K562 (cell line): ENCODE data around the gene EPN3. TPM values are rescaled to one million over a fixed set of nuclear protein-coding genes. Genes with fewer than 3 reads are reported as not detected.

Experiments used
- ATAC-seq: fragments of 200-7000 bp; cut with Tn5 transposase; 3 replicates; pipeline ENCODE4 v1.9.1; 2020; ENCODE audit warnings: moderate library complexity
- BruUV-seq: library from RNA; stranded (reverse); fragments of 400-500 nt; replicated peaks from 2 replicates; lab custom pipeline; 2021; lab: Mats Ljungman, UMichigan
- CTCF ChIA-PET: fragments of 300-600 bp; formaldehyde crosslinking; extraction: SDS; loops from one replicate; lab custom pipeline; 2021; ENCODE audit warnings: low intra/inter-chr PET ratio; lab: Yijun Ruan, JAX
- POLR2A ChIA-PET: fragments of 300-600, 350-650 bp; sonication (Branson Sonifier 250); formaldehyde crosslinking; extraction: SDS; loops from one replicate; lab custom pipeline; 2021; ENCODE audit warnings: antibody characterized with exemption, inconsistent platforms; lab: Yijun Ruan, JAX
- DNase-seq, 4 experiments: peaks; one replicate each; pipeline versions ENCODE4 v3.0.0 to v3.0.0-alpha.2; 2011 to 2018; ENCODE audit warnings: low spot score in 3 of 4, mixed read lengths in 3 of 4; ENCODE audit errors: extremely low read depth in 1 of 4
- FAIRE-seq: peaks from 2 replicates; lab custom pipeline; 2011; peaks lifted over from hg19 to GRCh38; lab: Jason Lieb, UNC
- H2AFZ ChIP-seq: 2 replicates; pipeline ENCODE4 v1.6.0; 2011; ENCODE audit warnings: low read depth, low read length, control low read depth, inconsistent platforms
- H3K27ac ChIP-seq: fragments of 200-600 bp; 3 replicates; pipeline ENCODE4 v1.8.0; 2011; ENCODE audit warnings: low read depth, mild to moderate bottlenecking, control low read depth, inconsistent platforms, low read length, moderate library complexity, mixed read lengths; ENCODE audit errors: extremely low read depth
- H3K27me3 ChIP-seq, 2 experiments: fragments of 300-600 bp in 1 of 2; 2 replicates in 1 of 2; 3 replicates in 1 of 2; pipeline versions ENCODE4 v1.6.0 to v1.8.0; 2011; ENCODE audit warnings: inconsistent platforms in 2 of 2, low read length in 2 of 2, mild to moderate bottlenecking in 1 of 2, mixed read lengths in 1 of 2, moderate library complexity in 1 of 2; ENCODE audit not compliant: control insufficient read depth in 2 of 2, insufficient read depth in 2 of 2
- H3K36me3 ChIP-seq: fragments of 300-600 bp; 3 replicates; pipeline ENCODE4 v1.8.0; 2011; ENCODE audit warnings: mild to moderate bottlenecking, low read length, inconsistent platforms; ENCODE audit not compliant: control insufficient read depth, insufficient read depth
- H3K4me1 ChIP-seq, 2 experiments: fragments of 200-600 bp in 1 of 2; replicated peaks in 1 of 2; 2 replicates in 1 of 2; 3 replicates in 1 of 2; pipeline versions ENCODE4 v1.5.1 to v1.8.0; 2011; ENCODE audit warnings: inconsistent platforms in 2 of 2, low read length in 2 of 2, mild to moderate bottlenecking in 1 of 2, mixed read lengths in 1 of 2, moderate library complexity in 1 of 2; ENCODE audit not compliant: control insufficient read depth in 2 of 2, insufficient read depth in 2 of 2
- H3K4me2 ChIP-seq: 2 replicates; pipeline ENCODE4 v1.6.1; 2011; ENCODE audit warnings: low read length, control low read depth, inconsistent platforms, mixed read lengths; ENCODE audit not compliant: insufficient read depth
- H3K4me3 ChIP-seq: fragments of 200-600 bp; sonication (generic), shearing (Covaris generic); 2 replicates; pipeline ENCODE4 v1.5.1; 2016; ENCODE audit warnings: control low read depth, inconsistent platforms
- H3K79me2 ChIP-seq: fragments of 200-600 bp; 3 replicates; pipeline ENCODE4 v1.8.0; 2011; ENCODE audit warnings: low read length, inconsistent platforms; ENCODE audit not compliant: control insufficient read depth, insufficient read depth
- H3K9ac ChIP-seq, 2 experiments: 2 replicates each; pipeline versions ENCODE4 v1.6.0 to v1.6.1; 2011; ENCODE audit warnings: low read depth in 2 of 2, low read length in 2 of 2, control low read depth in 1 of 2, inconsistent platforms in 1 of 2, mild to moderate bottlenecking in 1 of 2, mixed read lengths in 1 of 2; ENCODE audit not compliant: insufficient read depth in 1 of 2
- H3K9me1 ChIP-seq: one replicate; pipeline ENCODE4 v1.6.0; 2011; ENCODE audit warnings: inconsistent platforms, mild to moderate bottlenecking, low read length, moderate library complexity; ENCODE audit not compliant: control insufficient read depth, insufficient read depth
- H3K9me3 ChIP-seq: replicated peaks from 2 replicates; pipeline ENCODE4 v1.5.1; 2011; ENCODE audit warnings: low read depth, low read length, inconsistent platforms; ENCODE audit not compliant: control insufficient read depth, insufficient read depth
- H4K20me1 ChIP-seq: replicated peaks from 2 replicates; pipeline ENCODE4 v1.6.1; 2011; ENCODE audit warnings: low read length, inconsistent platforms, mixed read lengths; ENCODE audit not compliant: control insufficient read depth, insufficient read depth
- MCM3 ChIP-seq: fragments of 450-650 bp; IDR thresholded peaks from 2 replicates; pipeline ENCODE4 v1.6.1; 2016
- NRF1 ChIP-seq, 2 experiments: fragments of 450-650 bp; IDR thresholded peaks in 1 of 2; conservative IDR thresholded peaks in 1 of 2; 2 replicates each; pipeline ENCODE4 v1.6.1; 2014; ENCODE audit warnings: mild to moderate bottlenecking in 2 of 2
- TFAM ChIP-seq: fragments of 250-450 bp; sonication (Bioruptor Pico); conservative IDR thresholded peaks from 2 replicates; pipeline ENCODE4 v1.5.0; 2021; ENCODE audit warnings: mild to moderate bottlenecking, moderate library complexity
- ZFP1 ChIP-seq: fragments of 450-650 bp; formaldehyde crosslinking; IDR thresholded peaks from 2 replicates; pipeline ENCODE4 v1.4.0; 2020; ENCODE audit warnings: mild to moderate bottlenecking, mixed read lengths
- ZNF507 ChIP-seq: conservative IDR thresholded peaks from 2 replicates; pipeline ENCODE4 v1.6.1; 2017; ENCODE audit warnings: missing genetic modification characterization, missing compliant biosample characterization
- ZNF778 ChIP-seq: fragments of 450-650 bp; formaldehyde crosslinking; IDR thresholded peaks from 2 replicates; pipeline ENCODE4 v1.4.0; 2020; ENCODE audit warnings: mild to moderate bottlenecking, moderate library complexity
- WGBS: fragments of 100-300 bp; shearing (Covaris generic); methylation state at CpG from one replicate; pipeline ENCODE4 v1.1.6; 2016; ENCODE audit warnings: low coverage, mixed read lengths; ENCODE audit not compliant: insufficient coverage; ENCODE audit errors: missing lambda C conversion rate; 5-methylcytosine and 5-hydroxymethylcytosine counted together
- in situ Hi-C: fragments of 300-500 bp; cut with MboI; formaldehyde crosslinking; loops from 4 replicates; pipeline ENCODE4 v1.15.0; 2018; ENCODE audit warnings: inconsistent platforms, mixed read lengths
- intact Hi-C: fragments of 100-400 bp; cut with micrococcal nuclease; formaldehyde crosslinking; loops from 2 replicates; pipeline ENCODE4 v1.14.2; 2022
- polyA plus RNA-seq, 8 experiments: library from polyadenylated mRNA; depleted of rRNA in 4 of 8; stranded (reverse) in 5 of 8; unstranded in 3 of 8; fragments of >200 nt; fragmentation: Nextera tagmentation in 2 of 8; fragmentation: Illumina TruSeq in 1 of 8; extraction: Ambion mirVana in 2 of 8; extraction: Trizol in 1 of 8; gene quantifications; 2 replicates each; pipeline versions ENCODE4 v1.2.1 to v1.2.3, GENCODE V29; 2011 to 2014; ENCODE audit warnings: inconsistent platforms in 1 of 8, missing spikeins in 1 of 8
- total RNA-seq, 7 experiments: library from RNA; depleted of rRNA in 6 of 7; stranded (reverse); fragments of >200 nt in 6 of 7; fragmentation: Illumina TruSeq in 2 of 7; extraction: Trizol in 2 of 7; gene quantifications; 2 replicates each; pipeline versions ENCODE4 v1.2.1 to v1.2.3, GENCODE V29; 2011 to 2021; ENCODE audit warnings: low replicate concordance in 1 of 7
- TF ChIP-seq, protein P1 (sequence below): IDR thresholded peaks from 2 replicates; pipeline ENCODE4 v1.6.1; 2016; ENCODE audit warnings: missing genetic modification characterization, missing compliant biosample characterization
- TF ChIP-seq, protein P2 (sequence below), 2 experiments: fragments of 450-650 bp; IDR thresholded peaks; 2 replicates each; pipeline ENCODE4 v1.6.1; 2016
- TF ChIP-seq, protein P3 (sequence below), 3 experiments: fragments of 200-800 bp in 1 of 3; sonication (Bioruptor generic) in 1 of 3; sonication (generic) in 1 of 3; formaldehyde crosslinking in 1 of 3; IDR thresholded peaks; 2 replicates each; pipeline versions ENCODE4 v1.6.1 to v1.8.0; 2016 to 2022; ENCODE audit warnings: mild to moderate bottlenecking in 2 of 3, missing compliant biosample characterization in 2 of 3, missing genetic modification characterization in 2 of 3, missing genetic modification reagents in 1 of 3

The EPN3 gene
- total and polyA plus RNA-seq, 9 of the 15 experiments (the other 6 are each of a cell fraction or from before 2014, with no cell fraction given): 0.16 TPM; not detected in 8

DNA sequence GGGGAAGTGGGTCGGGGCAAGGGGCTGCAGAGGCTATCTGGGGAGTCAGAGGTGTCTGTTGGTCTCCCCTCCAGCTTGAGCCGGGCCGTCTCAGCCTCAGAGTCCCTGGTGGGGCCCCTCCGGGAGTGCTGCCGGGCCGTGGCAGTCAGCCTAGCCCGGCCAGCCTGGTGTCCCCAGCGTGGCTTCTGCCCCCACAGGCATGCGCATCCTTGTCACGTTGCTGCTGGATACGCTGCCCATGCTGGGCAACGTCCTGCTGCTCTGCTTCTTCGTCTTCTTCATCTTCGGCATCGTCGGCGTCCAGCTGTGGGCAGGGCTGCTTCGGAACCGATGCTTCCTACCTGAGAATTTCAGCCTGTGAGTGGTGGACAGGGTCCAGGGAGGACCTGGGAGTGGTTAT lies 39.1 kb downstream of the EPN3 start:
- Histone ChIP-seq H4K20me1 (peaks cover 4% of the 10 kb centered on the region; the same call in 1 of the 2 replicates), H3K4me1 (peaks cover 7 to 17% of the 10 kb centered on the region in 2 experiments; a peak in 3 of 5 replicates), H3K9ac (peak overlapping the region in 1 of 2 experiments; percentile 43; a peak in 1 of 4 replicates), H2AFZ (no peak overlapping the region)
- DNase-seq (no peak), FAIRE-seq (no peak)
- intact Hi-C loops: no loop called here
- CTCF ChIA-PET: no interaction called here
- no TSS peak for BruUV-seq
- WGBS: 17% methylated on average over 12 of the region's 19 CpGs
- TF ChIP-seq NRF1 (conservative IDR thresholded peaks at IDR 0.05 in 1 of 2, IDR thresholded peaks at IDR 0.05 in 1 of 2) (peak in 1 of 2 experiments; percentile 32; a peak in 1 of 4 replicates), TFAM (no peak)
- TF ChIP-seq, all 486 proteins: peak for 1
- Histone ChIP-seq H3K27me3 (peaks cover 8 to 76% of the 10 kb centered on the region in 2 experiments; a peak in 4 of 5 replicates), H3K79me2 (no peaks in the 10 kb centered on the region), H3K36me3 (no peaks in the 10 kb centered on the region), H3K9me3 (no peaks in the 10 kb centered on the region), H3K4me2 (no peak overlapping the region), H3K4me3 (no peak overlapping the region), H3K9me1 (no peaks in the 10 kb centered on the region), H3K27ac (no peak overlapping the region)
- POLR2A ChIA-PET: interaction anchor here (1.0 kb wide), 1 partner anchor 9 kb away, joined by 5 read pairs; no protein-coding TSS in a partner anchor
- in situ Hi-C loops: no loop called here
- no peak for ATAC-seq

DNA sequence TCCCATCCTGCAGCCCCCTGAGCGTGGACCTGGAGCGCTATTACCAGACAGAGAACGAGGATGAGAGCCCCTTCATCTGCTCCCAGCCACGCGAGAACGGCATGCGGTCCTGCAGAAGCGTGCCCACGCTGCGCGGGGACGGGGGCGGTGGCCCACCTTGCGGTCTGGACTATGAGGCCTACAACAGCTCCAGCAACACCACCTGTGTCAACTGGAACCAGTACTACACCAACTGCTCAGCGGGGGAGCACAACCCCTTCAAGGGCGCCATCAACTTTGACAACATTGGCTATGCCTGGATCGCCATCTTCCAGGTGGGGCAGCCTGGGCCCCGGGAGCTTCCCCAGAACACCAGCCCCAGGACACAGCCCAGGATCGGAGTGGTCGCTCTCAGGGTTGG lies 40.0 kb downstream of the EPN3 start:
- Histone ChIP-seq H3K36me3 (no peaks in the 10 kb centered on the region), H3K79me2 (no peaks in the 10 kb centered on the region), H3K27me3 (peaks cover 9 to 78% of the 10 kb centered on the region in 2 experiments; a peak in 4 of 5 replicates), H2AFZ (no peak overlapping the region), H3K4me2 (no peak overlapping the region), H3K4me3 (no peak overlapping the region), H4K20me1 (peaks cover 10% of the 10 kb centered on the region; the same call in 1 of the 2 replicates), H3K4me1 (peaks cover 7 to 17% of the 10 kb centered on the region in 2 experiments; a peak in 3 of 5 replicates), H3K9ac (no peak overlapping the region), H3K9me1 (no peaks in the 10 kb centered on the region), H3K27ac (no peak overlapping the region), H3K9me3 (no peaks in the 10 kb centered on the region; the same call in 1 of the 2 replicates)
- in situ Hi-C loops (no loop called here), intact Hi-C loops (no loop called here)
- TF ChIP-seq MCM3 (no peak), ZNF507 (no peak), ZNF778 (CRISPR knock-in tag) (no peak), ZFP1 (CRISPR knock-in tag) (no peak)
- TF ChIP-seq, protein P1, sequence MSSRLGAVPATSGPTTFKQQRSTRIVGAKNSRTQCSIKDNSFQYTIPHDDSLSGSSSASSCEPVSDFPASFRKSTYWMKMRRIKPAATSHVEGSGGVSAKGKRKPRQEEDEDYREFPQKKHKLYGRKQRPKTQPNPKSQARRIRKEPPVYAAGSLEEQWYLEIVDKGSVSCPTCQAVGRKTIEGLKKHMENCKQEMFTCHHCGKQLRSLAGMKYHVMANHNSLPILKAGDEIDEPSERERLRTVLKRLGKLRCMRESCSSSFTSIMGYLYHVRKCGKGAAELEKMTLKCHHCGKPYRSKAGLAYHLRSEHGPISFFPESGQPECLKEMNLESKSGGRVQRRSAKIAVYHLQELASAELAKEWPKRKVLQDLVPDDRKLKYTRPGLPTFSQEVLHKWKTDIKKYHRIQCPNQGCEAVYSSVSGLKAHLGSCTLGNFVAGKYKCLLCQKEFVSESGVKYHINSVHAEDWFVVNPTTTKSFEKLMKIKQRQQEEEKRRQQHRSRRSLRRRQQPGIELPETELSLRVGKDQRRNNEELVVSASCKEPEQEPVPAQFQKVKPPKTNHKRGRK: no peak
- TF ChIP-seq, protein P2, sequence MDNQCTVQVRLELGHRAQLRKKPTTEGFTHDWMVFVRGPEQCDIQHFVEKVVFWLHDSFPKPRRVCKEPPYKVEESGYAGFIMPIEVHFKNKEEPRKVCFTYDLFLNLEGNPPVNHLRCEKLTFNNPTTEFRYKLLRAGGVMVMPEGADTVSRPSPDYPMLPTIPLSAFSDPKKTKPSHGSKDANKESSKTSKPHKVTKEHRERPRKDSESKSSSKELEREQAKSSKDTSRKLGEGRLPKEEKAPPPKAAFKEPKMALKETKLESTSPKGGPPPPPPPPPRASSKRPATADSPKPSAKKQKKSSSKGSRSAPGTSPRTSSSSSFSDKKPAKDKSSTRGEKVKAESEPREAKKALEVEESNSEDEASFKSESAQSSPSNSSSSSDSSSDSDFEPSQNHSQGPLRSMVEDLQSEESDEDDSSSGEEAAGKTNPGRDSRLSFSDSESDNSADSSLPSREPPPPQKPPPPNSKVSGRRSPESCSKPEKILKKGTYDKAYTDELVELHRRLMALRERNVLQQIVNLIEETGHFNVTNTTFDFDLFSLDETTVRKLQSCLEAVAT (IDR thresholded peaks at IDR 0.05): no peak
- TF ChIP-seq, protein P3, sequence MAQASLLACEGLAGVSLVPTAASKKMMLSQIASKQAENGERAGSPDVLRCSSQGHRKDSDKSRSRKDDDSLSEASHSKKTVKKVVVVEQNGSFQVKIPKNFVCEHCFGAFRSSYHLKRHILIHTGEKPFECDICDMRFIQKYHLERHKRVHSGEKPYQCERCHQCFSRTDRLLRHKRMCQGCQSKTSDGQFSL (CRISPR knock-in tag; IDR thresholded peaks at IDR 0.05): no peak
- TF ChIP-seq, protein P3 (tag; IDR thresholded peaks at IDR 0.05): no peak
- no peak for FAIRE-seq
- no TSS peak for BruUV-seq
- ChIA-PET CTCF (no interaction called here), POLR2A (no interaction called here)
- DNase-seq: no peak
- 14% methylated on average over 18 of the region's 20 CpGs for WGBS
- no peak for ATAC-seq
